Mucosa of stomach (tissue), 1 donor: Measurements from ENCODE around the gene C2.

Experiments used
- H3K27me3 ChIP-seq: one replicate; pipeline ENCODE4 v1.7.0; 2013; ENCODE audit warnings: mild to moderate bottlenecking, low read length; ENCODE audit not compliant: control insufficient read depth, insufficient read depth
- H3K36me3 ChIP-seq: one replicate; pipeline ENCODE4 v1.7.0; 2013; ENCODE audit warnings: low read length; ENCODE audit not compliant: control insufficient read depth, insufficient read depth
- H3K4me1 ChIP-seq: one replicate; pipeline ENCODE4 v1.7.0; 2013; ENCODE audit warnings: mild to moderate bottlenecking, low read length; ENCODE audit not compliant: control insufficient read depth, insufficient read depth
- H3K4me3 ChIP-seq: one replicate; pipeline ENCODE4 v1.7.0; 2013; ENCODE audit warnings: low read length
- H3K9ac ChIP-seq: one replicate; pipeline ENCODE4 v1.7.0; 2013; ENCODE audit warnings: mild to moderate bottlenecking, low read length, moderate library complexity
- H3K9me3 ChIP-seq: one replicate; pipeline ENCODE4 v1.7.0; 2013; ENCODE audit warnings: mild to moderate bottlenecking, low read length, moderate library complexity; ENCODE audit not compliant: control insufficient read depth
- donor health status: Pancreatic carcinoma.

C2 gene

GRCh38 chr6:31887173-31888007 is 40.1 kb upstream of the C2 start:
- no peak overlapping the region for H3K9ac ChIP-seq
- no peaks in the 10 kb centered on the region for H3K27me3 ChIP-seq
- no peaks in the 10 kb centered on the region for H3K36me3 ChIP-seq
- H3K9me3 ChIP-seq = no peaks in the 10 kb centered on the region
- no peaks in the 10 kb centered on the region for H3K4me1 ChIP-seq
- H3K4me3 ChIP-seq = no peak overlapping the region

- H3K36me3 ChIP-seq = no peaks in the 10 kb centered on the region
- no peaks in the 10 kb centered on the region for H3K4me1 ChIP-seq
- H3K4me3 ChIP-seq = no peak overlapping the region
- H3K9ac ChIP-seq = no peak overlapping the region
- H3K27me3 ChIP-seq = no peaks in the 10 kb centered on the region
- no peaks in the 10 kb centered on the region for H3K9me3 ChIP-seq
These were observed 39.0 kb upstream of the C2 start for GRCh38 chr6:31888276-31889258.

GRCh38 chr6:31889331-31889972 is 38.1 kb upstream of the C2 start:
- Histone ChIP-seq H3K36me3 (no peaks in the 10 kb centered on the region), H3K4me3 (no peak overlapping the region), H3K4me1 (no peaks in the 10 kb centered on the region), H3K27me3 (no peaks in the 10 kb centered on the region), H3K9me3 (no peaks in the 10 kb centered on the region), H3K9ac (no peak overlapping the region)

GRCh38 chr6:31892821-31893220 is 34.7 kb upstream of the C2 start:
- H3K4me3 ChIP-seq = no peak overlapping the region
- no peaks in the 10 kb centered on the region for H3K36me3 ChIP-seq
- no peaks in the 10 kb centered on the region for H3K27me3 ChIP-seq
- no peak overlapping the region for H3K9ac ChIP-seq
- H3K9me3 ChIP-seq = no peaks in the 10 kb centered on the region
- H3K4me1 ChIP-seq = peaks cover 7% of the 10 kb centered on the region

- peak overlapping the region; percentile 79 for H3K9ac ChIP-seq
- peaks cover 13% of the 10 kb centered on the region for H3K4me1 ChIP-seq
- H3K27me3 ChIP-seq = no peaks in the 10 kb centered on the region
- H3K36me3 ChIP-seq = no peaks in the 10 kb centered on the region
- H3K9me3 ChIP-seq = no peaks in the 10 kb centered on the region
- H3K4me3 ChIP-seq = no peak overlapping the region
These were observed 31.0 kb upstream of the C2 start for GRCh38 chr6:31896493-31896855.

- peak overlapping the region; percentile 79 for H3K9ac ChIP-seq
- H3K4me3 ChIP-seq = no peak overlapping the region
- H3K27me3 ChIP-seq = no peaks in the 10 kb centered on the region
- H3K36me3 ChIP-seq = no peaks in the 10 kb centered on the region
- H3K9me3 ChIP-seq = no peaks in the 10 kb centered on the region
- peaks cover 13% of the 10 kb centered on the region for H3K4me1 ChIP-seq
These were observed 30.5 kb upstream of the C2 start for GRCh38 chr6:31896856-31897611.

GRCh38 chr6:31897612-31898382 is 29.7 kb upstream of the C2 start, which contains the start of gene EHMT2:
EHMT2 (minus strand) TSS chr6:31897698; CDS start chr6:31897677, 21 bp downstream.
- Histone ChIP-seq H3K4me3 (peak within 1 kb of the TSS; percentile 98), H3K27me3 (no peaks in the 10 kb centered on the region), H3K36me3 (no peaks in the 10 kb centered on the region), H3K4me1 (peaks cover 13% of the 10 kb centered on the region), H3K9me3 (no peaks in the 10 kb centered on the region), H3K9ac (peak within 1 kb of the TSS; percentile 79)

GRCh38 chr6:31898383-31899011 is 29.0 kb upstream of the C2 start:
- peaks cover 13% of the 10 kb centered on the region for H3K4me1 ChIP-seq

GRCh38 chr6:31899215-31899614 is 28.3 kb upstream of the C2 start:
- Histone ChIP-seq H3K36me3 (no peaks in the 10 kb centered on the region), H3K4me3 (no peak overlapping the region), H3K4me1 (peaks cover 13% of the 10 kb centered on the region), H3K9me3 (no peaks in the 10 kb centered on the region), H3K9ac (no peak overlapping the region), H3K27me3 (no peaks in the 10 kb centered on the region)

More at GRCh38 chr6:31898383-31899011, 29.0 kb upstream of the C2 start:
- H3K36me3 ChIP-seq = no peaks in the 10 kb centered on the region
- no peaks in the 10 kb centered on the region for H3K9me3 ChIP-seq
- H3K9ac ChIP-seq = peak overlapping the region; percentile 79
- peak overlapping the region; percentile 98 for H3K4me3 ChIP-seq
- no peaks in the 10 kb centered on the region for H3K27me3 ChIP-seq

- H3K27me3 ChIP-seq = no peaks in the 10 kb centered on the region
- H3K4me3 ChIP-seq = no peak overlapping the region
- H3K36me3 ChIP-seq = no peaks in the 10 kb centered on the region
- H3K9me3 ChIP-seq = no peaks in the 10 kb centered on the region
- peaks cover 13% of the 10 kb centered on the region for H3K4me1 ChIP-seq
- H3K9ac ChIP-seq = no peak overlapping the region
These were observed 27.4 kb upstream of the C2 start for GRCh38 chr6:31899882-31900722.
